ENCODE measurements around the gene PHACTR3. TPM values are rescaled to one million over a fixed set of nuclear protein-coding genes. Genes with fewer than 3 reads are reported as not detected.

PHACTR3 gene
- total and polyA plus RNA-seq, 2 donors (not counting 1 experiment from before 2014, with no cell fraction given): not detected

- Histone ChIP-seq H3K4me1 (ENCODE audit: control insufficient read depth, extremely low read depth, insufficient read depth, low read length) (no peaks in the 10 kb centered on the region), H3K4me3 (replicated peaks in 1 of 4; ENCODE audit: control extremely low read depth in 1 of 4, insufficient read depth in 1 of 4, low read depth in 3 of 4, low read length in 4 of 4) (no peak overlapping the region)
- TF ChIP-seq CTCF (conservative IDR thresholded peaks at IDR 0.05 in 1 of 2, IDR thresholded peaks at IDR 0.05 in 1 of 2; ENCODE audit: low read depth in 1 of 2, low read length in 2 of 2) (no peak), EZH2 (IDR thresholded peaks at IDR 0.05; ENCODE audit: low read length, missing control alignments) (no peak)
Measured at GRCh38 chr20:59606566-59606965, 2.2 kb downstream of the PHACTR3 start.

GRCh38 chr20:59608396-59608795, 4.1 kb downstream of the PHACTR3 start:
- H3K9ac ChIP-seq (ENCODE audit: insufficient read depth, low read length): no peak overlapping the region
- no peak overlapping the region for H3K27ac ChIP-seq (ENCODE audit: insufficient read depth, low read length)
- no peaks in the 10 kb centered on the region for H3K27me3 ChIP-seq (ENCODE audit: control insufficient read depth, insufficient read depth, low read length)
- H3K4me1 ChIP-seq (ENCODE audit: control insufficient read depth, extremely low read depth, insufficient read depth, low read length): no peaks in the 10 kb centered on the region
- TF ChIP-seq EZH2 (IDR thresholded peaks at IDR 0.05; ENCODE audit: low read length, missing control alignments) (no peak), CTCF (conservative IDR thresholded peaks at IDR 0.05 in 1 of 2, IDR thresholded peaks at IDR 0.05 in 1 of 2; ENCODE audit: low read depth in 1 of 2, low read length in 2 of 2) (no peak)
- H3K36me3 ChIP-seq (ENCODE audit: control insufficient read depth, insufficient read depth, low read length): no peaks in the 10 kb centered on the region
- H3K9me3 ChIP-seq (ENCODE audit: control insufficient read depth, insufficient read depth, low read depth, low read length): no peaks in the 10 kb centered on the region
- H3K4me3 ChIP-seq (replicated peaks in 1 of 4; ENCODE audit: control extremely low read depth in 1 of 4, insufficient read depth in 1 of 4, low read depth in 3 of 4, low read length in 4 of 4): no peak overlapping the region
- DNase-seq (ENCODE audit: low read depth in 2 of 2): no peak
- no peaks in the 10 kb centered on the region for H4K20me1 ChIP-seq (ENCODE audit: control insufficient read depth, extremely low read depth, insufficient read depth, low read length)
- H2AFZ ChIP-seq (ENCODE audit: low read length): no peak overlapping the region
- no peak overlapping the region for H3K4me2 ChIP-seq (ENCODE audit: extremely low read depth, insufficient read depth, low read length)
- H3K79me2 ChIP-seq (ENCODE audit: control insufficient read depth, insufficient read depth, low read length): no peaks in the 10 kb centered on the region

More at GRCh38 chr20:59606566-59606965, 2.2 kb downstream of the PHACTR3 start:
- no peak overlapping the region for H3K27ac ChIP-seq (ENCODE audit: insufficient read depth, low read length)
- no peak overlapping the region for H3K4me2 ChIP-seq (ENCODE audit: extremely low read depth, insufficient read depth, low read length)
- H2AFZ ChIP-seq (ENCODE audit: low read length): no peak overlapping the region
- no peaks in the 10 kb centered on the region for H3K9me3 ChIP-seq (ENCODE audit: control insufficient read depth, insufficient read depth, low read depth, low read length)
- no peaks in the 10 kb centered on the region for H4K20me1 ChIP-seq (ENCODE audit: control insufficient read depth, extremely low read depth, insufficient read depth, low read length)
- H3K27me3 ChIP-seq (ENCODE audit: control insufficient read depth, insufficient read depth, low read length): no peaks in the 10 kb centered on the region
- no peak overlapping the region for H3K9ac ChIP-seq (ENCODE audit: insufficient read depth, low read length)
- H3K36me3 ChIP-seq (ENCODE audit: control insufficient read depth, insufficient read depth, low read length): no peaks in the 10 kb centered on the region
- H3K79me2 ChIP-seq (ENCODE audit: control insufficient read depth, insufficient read depth, low read length): no peaks in the 10 kb centered on the region
- no peak for DNase-seq (ENCODE audit: low read depth in 2 of 2)

- no peak overlapping the region for H3K27ac ChIP-seq (ENCODE audit: insufficient read depth, low read length)
- H3K9me3 ChIP-seq (ENCODE audit: control insufficient read depth, insufficient read depth, low read depth, low read length): no peaks in the 10 kb centered on the region
- no peaks in the 10 kb centered on the region for H3K27me3 ChIP-seq (ENCODE audit: control insufficient read depth, insufficient read depth, low read length)
- no peak for TF ChIP-seq EZH2 (IDR thresholded peaks at IDR 0.05; ENCODE audit: low read length, missing control alignments)
- no peak for TF ChIP-seq CTCF (conservative IDR thresholded peaks at IDR 0.05 in 1 of 2, IDR thresholded peaks at IDR 0.05 in 1 of 2; ENCODE audit: low read depth in 1 of 2, low read length in 2 of 2)
- H3K36me3 ChIP-seq (ENCODE audit: control insufficient read depth, insufficient read depth, low read length): no peaks in the 10 kb centered on the region
- no peaks in the 10 kb centered on the region for H3K4me1 ChIP-seq (ENCODE audit: control insufficient read depth, extremely low read depth, insufficient read depth, low read length)
- H4K20me1 ChIP-seq (ENCODE audit: control insufficient read depth, extremely low read depth, insufficient read depth, low read length): no peaks in the 10 kb centered on the region
- H3K79me2 ChIP-seq (ENCODE audit: control insufficient read depth, insufficient read depth, low read length): no peaks in the 10 kb centered on the region
- no peak overlapping the region for H2AFZ ChIP-seq (ENCODE audit: low read length)
- H3K9ac ChIP-seq (ENCODE audit: insufficient read depth, low read length): no peak overlapping the region
- DNase-seq (ENCODE audit: low read depth in 2 of 2): no peak
- no peak overlapping the region for H3K4me3 ChIP-seq (replicated peaks in 1 of 4; ENCODE audit: control extremely low read depth in 1 of 4, insufficient read depth in 1 of 4, low read depth in 3 of 4, low read length in 4 of 4)
- H3K4me2 ChIP-seq (ENCODE audit: extremely low read depth, insufficient read depth, low read length): no peak overlapping the region
Measured at GRCh38 chr20:59608871-59609270, 4.5 kb downstream of the PHACTR3 start.
